HepG2 (cell line): ENCODE results near the gene CITED2. TPM values are rescaled to one million over a fixed set of nuclear protein-coding genes. Genes with fewer than 3 reads are reported as not detected.
A peak's percentile ranks its signal among the peaks of the same experiment; 100 is the strongest.

Experiments
- ATF7-NPFF ChIP-seq: sonication (generic); formaldehyde crosslinking; IDR thresholded peaks from 2 replicates; pipeline ENCODE4 v1.8.1; 2023; ENCODE audit warnings: mild to moderate bottlenecking, low read depth, missing genetic modification reagents, moderate library complexity
- CBX1 ChIP-seq: IDR thresholded peaks from one replicate; pipeline ENCODE4 v1.6.1; 2016; ENCODE audit warnings: antibody characterized with exemption, low read depth
- CEBPB ChIP-seq: IDR thresholded peaks from 2 replicates; pipeline ENCODE4 v1.6.1; 2011; ENCODE audit warnings: low read depth, low read length, improper control_type of control experiment, borderline replicate concordance
- DNMT3B ChIP-seq: conservative IDR thresholded peaks from 2 replicates; pipeline ENCODE4 v1.6.1; 2016; ENCODE audit warnings: missing biosample characterization, control low read depth
- FOXA3 ChIP-seq: IDR thresholded peaks from 2 replicates; pipeline ENCODE4 v1.6.1; 2016; ENCODE audit warnings: missing genetic modification reagents, missing compliant biosample characterization
- LCORL ChIP-seq, 2 experiments: fragments of 450-650 bp in 1 of 2; sonication (generic) in 1 of 2; formaldehyde crosslinking in 1 of 2; IDR thresholded peaks; 2 replicates each; pipeline versions ENCODE4 v1.5.0 to v1.6.1; 2017 to 2020; ENCODE audit warnings: antibody characterized with exemption in 1 of 2, missing genetic modification reagents in 1 of 2
- MIER3 ChIP-seq: IDR thresholded peaks from 2 replicates; pipeline ENCODE4 v1.6.1; 2016; ENCODE audit warnings: missing compliant biosample characterization, borderline replicate concordance
- MXD4 ChIP-seq: IDR thresholded peaks from 2 replicates; pipeline ENCODE4 v1.6.1; 2016; ENCODE audit warnings: mild to moderate bottlenecking, missing biosample characterization, missing genetic modification reagents
- NONO ChIP-seq, 2 experiments: fragments of 450-650 bp in 1 of 2; sonication (generic) in 1 of 2; formaldehyde crosslinking in 1 of 2; IDR thresholded peaks in 1 of 2; conservative IDR thresholded peaks in 1 of 2; 2 replicates each; pipeline versions ENCODE4 v1.6.1 to v1.8.0; 2017 to 2022; ENCODE audit warnings: mild to moderate bottlenecking in 1 of 2, missing genetic modification reagents in 1 of 2, moderate library complexity in 1 of 2
- NR1H2 ChIP-seq: sonication (generic); formaldehyde crosslinking; IDR thresholded peaks from 2 replicates; pipeline ENCODE4 v1.8.1; 2022; ENCODE audit warnings: low read depth, missing genetic modification reagents, borderline replicate concordance
- RBAK ChIP-seq: sonication (generic); formaldehyde crosslinking; IDR thresholded peaks from 2 replicates; pipeline ENCODE4 v1.5.1; 2020; ENCODE audit warnings: mild to moderate bottlenecking, missing genetic modification reagents
- SMAD1 ChIP-seq: sonication (generic); formaldehyde crosslinking; IDR thresholded peaks from 2 replicates; pipeline ENCODE4 v1.4.0; 2020; ENCODE audit warnings: missing genetic modification reagents, low read depth, mild to moderate bottlenecking, borderline replicate concordance
- TGIF2 ChIP-seq: IDR thresholded peaks from 2 replicates; pipeline ENCODE4 v1.6.1; 2016; ENCODE audit warnings: control low read depth, missing compliant biosample characterization
- UBTF ChIP-seq: sonication (generic); formaldehyde crosslinking; IDR thresholded peaks from 2 replicates; pipeline ENCODE4 v1.4.0; 2020; ENCODE audit warnings: mild to moderate bottlenecking, missing genetic modification reagents
- YY1 ChIP-seq: IDR thresholded peaks from 2 replicates; pipeline ENCODE4 v1.6.1; 2011; ENCODE audit warnings: low read length, low read depth, moderate library complexity, mild to moderate bottlenecking; ENCODE audit not compliant: insufficient read depth, insufficient replicate concordance
- ZGPAT ChIP-seq: IDR thresholded peaks from 2 replicates; pipeline ENCODE4 v1.6.1; 2016; ENCODE audit warnings: mild to moderate bottlenecking
- ZIK1 ChIP-seq: sonication (generic); formaldehyde crosslinking; IDR thresholded peaks from 2 replicates; pipeline ENCODE4 v1.5.0; 2020; ENCODE audit warnings: mild to moderate bottlenecking, low read depth, missing genetic modification reagents, borderline replicate concordance
- ZNF280D ChIP-seq: sonication (generic); formaldehyde crosslinking; IDR thresholded peaks from 2 replicates; pipeline ENCODE4 v1.5.1; 2020; ENCODE audit warnings: mild to moderate bottlenecking, missing genetic modification reagents
- ZNF33A ChIP-seq: sonication (generic); formaldehyde crosslinking; IDR thresholded peaks from 2 replicates; pipeline ENCODE4 v1.5.1; 2020; ENCODE audit warnings: missing genetic modification reagents, mild to moderate bottlenecking, moderate library complexity, borderline replicate concordance
- ZNF780A ChIP-seq: sonication (generic); formaldehyde crosslinking; IDR thresholded peaks from 2 replicates; pipeline ENCODE4 v1.8.0; 2022; ENCODE audit warnings: mild to moderate bottlenecking, missing genetic modification reagents, moderate library complexity
- polyA plus RNA-seq, 8 experiments: library from polyadenylated mRNA; depleted of rRNA in 3 of 8; stranded (reverse) in 7 of 8; unstranded in 1 of 8; fragments of >200 nt; fragmentation: Illumina TruSeq in 4 of 8; extraction: Trizol in 4 of 8; gene quantifications; 2 replicates each; pipeline versions ENCODE4 v1.2.1 to v1.2.3, GENCODE V29; 2011 to 2016; ENCODE audit warnings: low read depth in 4 of 8, missing spikeins in 1 of 8, mixed read lengths in 1 of 8; ENCODE audit not compliant: insufficient read depth in 1 of 8
- total RNA-seq, 5 experiments: library from RNA; depleted of rRNA; stranded (reverse); fragments of >200 nt; fragmentation: Illumina TruSeq; extraction: Trizol; gene quantifications; 2 replicates each; pipeline ENCODE4 v1.2.3, GENCODE V29; 2016; ENCODE audit warnings: low read depth in 1 of 5

The CITED2 gene
- total and polyA plus RNA-seq, 2 of the 13 experiments (the other 11 are each of a cell fraction or from before 2014, with no cell fraction given): 17.6 to 57.2 TPM

- TF ChIP-seq ZNF280D (CRISPR knock-in tag): no peak
- TF ChIP-seq NONO (IDR thresholded peaks at IDR 0.05): no peak
- 0 out of 2 replicates have a peak, but pooled peaks have one; percentile 22 for TF ChIP-seq NONO (CRISPR knock-in tag; conservative IDR thresholded peaks at IDR 0.05)
- TF ChIP-seq ZNF33A (CRISPR knock-in tag): peak; percentile 84; the same call in 1 of the 2 replicates
- TF ChIP-seq ZGPAT (CRISPR knock-in tag): peak; percentile 65; the same call in 1 of the 2 replicates
- TF ChIP-seq DNMT3B: 0 out of 2 replicates have a peak, but pooled peaks have one; percentile 44
- TF ChIP-seq ZNF780A: no peak
- no peak for TF ChIP-seq RBAK (CRISPR knock-in tag)
- TF ChIP-seq YY1: peak; percentile 55
- peak; percentile 74; the same call in 1 of the 2 replicates for TF ChIP-seq CEBPB
- no peak for TF ChIP-seq CBX1
- TF ChIP-seq ZIK1 (CRISPR knock-in tag): no peak
- TF ChIP-seq LCORL (IDR thresholded peaks at IDR 0.05): 0 out of 2 replicates have a peak, but pooled peaks have one; percentile 40
- no peak for TF ChIP-seq LCORL (CRISPR knock-in tag; IDR thresholded peaks at IDR 0.05)
- TF ChIP-seq SMAD1 (CRISPR knock-in tag): no peak
- no peak for TF ChIP-seq MXD4 (CRISPR knock-in tag)
- no peak for TF ChIP-seq UBTF (CRISPR knock-in tag)
- TF ChIP-seq NR1H2 (CRISPR knock-in tag): no peak
- peak; percentile 59 for TF ChIP-seq FOXA3 (CRISPR knock-in tag)
- TF ChIP-seq MIER3 (CRISPR knock-in tag): no peak
- no peak for TF ChIP-seq ATF7-NPFF (CRISPR knock-in tag)
- TF ChIP-seq TGIF2 (CRISPR knock-in tag): no peak
Observed at GRCh38 chr6:139369568-139370282, 4.7 kb downstream of the CITED2 start (continued).
